Body of pancreas (tissue), 4 donors: ENCODE data around the gene TRIM10. TPM values are rescaled to one million over a fixed set of nuclear protein-coding genes. Genes with fewer than 3 reads are reported as not detected.

Experiments used
- ATAC-seq: fragments of 150-250 bp; one replicate; pipeline ENCODE4 v1.9.1; 2016
- DNase-seq, 4 donors: peaks; one replicate each; pipeline ENCODE4 v3.0.0-alpha.2; 2019
- H3K27ac ChIP-seq, 4 donors: fragments of 200-600 bp; sonication (generic); 1 replicate in 3 of 4; 2 replicates in 1 of 4; pipeline versions ENCODE4 v1.5.1 to v1.6.1; 2016 to 2019; ENCODE audit warnings: mild to moderate bottlenecking in 1 of 4, mixed read lengths in 1 of 4, moderate library complexity in 1 of 4
- H3K27me3 ChIP-seq, 2 donors: fragments of 200-600 bp; sonication (generic); one replicate each; pipeline ENCODE4 v1.6.0; 2016; ENCODE audit warnings: mild to moderate bottlenecking in 1 of 2
- H3K36me3 ChIP-seq, 2 donors: fragments of 200-600 bp; sonication (generic); replicated peaks in 1 of 2; 2 replicates each; pipeline ENCODE4 v1.5.1; 2016; ENCODE audit warnings: low read depth in 2 of 2; ENCODE audit not compliant: insufficient read depth in 1 of 2
- H3K4me1 ChIP-seq: fragments of 200-600 bp; sonication (generic); one replicate; pipeline ENCODE4 v1.6.0; 2016
- H3K4me3 ChIP-seq, 2 donors: fragments of 200-600 bp; sonication (generic); 1 replicate in 1 of 2; 2 replicates in 1 of 2; pipeline ENCODE4 v1.5.1; 2016 to 2019
- H3K9me3 ChIP-seq, 3 donors: fragments of 200-600 bp; sonication (generic); 1 replicate in 2 of 3; 2 replicates in 1 of 3; pipeline ENCODE4 v1.5.1; 2016
- POLR2A ChIP-seq, 3 donors: fragments of 450-650 bp; IDR thresholded peaks; one replicate each; pipeline ENCODE4 v1.6.1; 2016; ENCODE audit warnings: antibody characterized with exemption in 3 of 3, mild to moderate bottlenecking in 2 of 3
- WGBS, 2 donors: methylation state at CpG; one replicate each; pipeline ENCODE4 v1.1.5; 2017; 5-methylcytosine and 5-hydroxymethylcytosine counted together
- intact Hi-C: fragments of 100-400 bp; cut with DNase I; formaldehyde crosslinking; loops from one replicate; pipeline ENCODE4 v1.15.1; 2023
- total RNA-seq, 2 donors: library from RNA; depleted of rRNA; stranded (reverse); fragments of >200 nt; gene quantifications; one replicate each; pipeline ENCODE4 v1.1.0, GENCODE V29; 2016
- TF ChIP-seq, protein P1 (sequence below), 7 experiments: fragments of 450-650 bp in 4 of 7; fragments of 200-600 bp in 3 of 7; sonication (generic) in 3 of 7; IDR thresholded peaks; one replicate each; pipeline ENCODE4 v1.5.1; 2016 to 2019; ENCODE audit warnings: antibody characterized with exemption in 7 of 7

TRIM10 gene
- total RNA-seq, 2 donors from 2014 or later, result not detected

DNA sequence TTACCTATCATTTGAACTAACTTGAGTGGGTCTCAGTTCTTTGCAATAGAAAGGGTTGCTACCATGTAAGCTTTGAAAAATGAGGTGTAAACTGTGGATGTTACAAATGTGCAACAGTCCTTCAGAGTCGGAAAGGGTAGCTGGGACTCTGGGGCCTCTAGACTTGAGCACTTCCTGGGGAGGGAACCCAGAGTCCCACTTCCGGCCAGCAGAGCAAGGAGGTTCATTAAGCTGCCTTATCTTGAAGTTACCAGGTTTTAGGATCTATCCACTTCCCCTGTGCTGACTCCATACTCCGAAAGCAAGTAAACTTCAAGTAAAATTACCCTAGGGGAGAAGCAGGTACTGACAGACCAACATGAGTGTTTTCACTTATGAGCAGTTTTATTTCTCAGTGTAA is 9.4 kb downstream of the TRIM10 start:
- no peaks in the 10 kb centered on the region for H3K9me3 ChIP-seq
- WGBS, 2 donors, result 60 to 85% methylated on average over 3 of the region's 3 CpGs
- DNase-seq, result no peak
- no peaks in the 10 kb centered on the region for H3K36me3 ChIP-seq
- peaks cover 12% of the 10 kb centered on the region for H3K4me1 ChIP-seq
- no peak overlapping the region for H3K4me3 ChIP-seq
- intact Hi-C loops, result no loop called here
- ATAC-seq, result no peak
- no peak overlapping the region for H3K27ac ChIP-seq
- no peak for TF ChIP-seq POLR2A (IDR thresholded peaks at IDR 0.05)
- TF ChIP-seq, protein P1, sequence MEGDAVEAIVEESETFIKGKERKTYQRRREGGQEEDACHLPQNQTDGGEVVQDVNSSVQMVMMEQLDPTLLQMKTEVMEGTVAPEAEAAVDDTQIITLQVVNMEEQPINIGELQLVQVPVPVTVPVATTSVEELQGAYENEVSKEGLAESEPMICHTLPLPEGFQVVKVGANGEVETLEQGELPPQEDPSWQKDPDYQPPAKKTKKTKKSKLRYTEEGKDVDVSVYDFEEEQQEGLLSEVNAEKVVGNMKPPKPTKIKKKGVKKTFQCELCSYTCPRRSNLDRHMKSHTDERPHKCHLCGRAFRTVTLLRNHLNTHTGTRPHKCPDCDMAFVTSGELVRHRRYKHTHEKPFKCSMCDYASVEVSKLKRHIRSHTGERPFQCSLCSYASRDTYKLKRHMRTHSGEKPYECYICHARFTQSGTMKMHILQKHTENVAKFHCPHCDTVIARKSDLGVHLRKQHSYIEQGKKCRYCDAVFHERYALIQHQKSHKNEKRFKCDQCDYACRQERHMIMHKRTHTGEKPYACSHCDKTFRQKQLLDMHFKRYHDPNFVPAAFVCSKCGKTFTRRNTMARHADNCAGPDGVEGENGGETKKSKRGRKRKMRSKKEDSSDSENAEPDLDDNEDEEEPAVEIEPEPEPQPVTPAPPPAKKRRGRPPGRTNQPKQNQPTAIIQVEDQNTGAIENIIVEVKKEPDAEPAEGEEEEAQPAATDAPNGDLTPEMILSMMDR (IDR thresholded peaks at IDR 0.05), result no peak
- H3K27me3 ChIP-seq, result no peaks in the 10 kb centered on the region

DNA sequence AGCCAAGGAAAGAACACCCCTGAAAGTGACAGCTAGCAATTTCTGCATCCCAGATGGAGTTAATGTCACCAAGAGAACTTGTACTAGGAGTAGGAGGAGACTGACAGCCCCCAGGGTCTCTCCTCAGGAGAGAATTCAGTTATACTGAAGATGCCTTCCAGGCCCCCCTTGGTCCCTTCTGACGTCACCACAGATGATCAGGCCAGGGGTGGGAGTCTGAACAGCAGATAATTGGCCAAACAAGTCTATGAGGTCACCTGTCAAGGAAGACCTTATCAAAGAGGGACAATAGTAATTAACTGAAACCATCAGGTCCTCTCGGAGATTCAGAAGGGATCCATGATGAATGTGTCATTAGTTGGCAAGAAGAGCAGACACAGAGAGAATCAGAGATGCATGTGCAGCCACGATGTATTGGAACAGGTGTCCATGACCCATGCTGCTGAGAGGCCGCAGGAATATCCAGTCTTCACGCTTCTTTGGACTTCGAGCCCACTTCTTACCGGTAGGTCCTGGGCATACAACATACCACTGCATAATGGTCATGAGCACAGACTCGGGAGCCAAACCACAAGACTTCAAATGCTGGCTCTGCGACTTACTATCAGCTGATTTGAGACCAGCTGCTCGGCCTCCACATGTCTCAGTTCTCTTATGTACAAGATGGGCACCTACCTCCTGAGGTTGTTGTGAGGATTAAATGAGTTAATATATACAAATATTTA is 10.2 kb downstream of the TRIM10 start:
- no peaks in the 10 kb centered on the region for H3K9me3 ChIP-seq
- no peaks in the 10 kb centered on the region for H3K27me3 ChIP-seq
- ATAC-seq (no peak), DNase-seq (no peak)
- intact Hi-C loops, result no loop called here
- WGBS, 2 donors, result 68 to 73% methylated on average over 9 to 10 of the region's 10 CpGs
- TF ChIP-seq, protein P1 (IDR thresholded peaks at IDR 0.05), result no peak
- TF ChIP-seq POLR2A (IDR thresholded peaks at IDR 0.05), result no peak
- no peaks in the 10 kb centered on the region for H3K36me3 ChIP-seq
- no peak overlapping the region for H3K27ac ChIP-seq
- H3K4me1 ChIP-seq, result peaks cover 10% of the 10 kb centered on the region
- H3K4me3 ChIP-seq, result no peak overlapping the region

DNA sequence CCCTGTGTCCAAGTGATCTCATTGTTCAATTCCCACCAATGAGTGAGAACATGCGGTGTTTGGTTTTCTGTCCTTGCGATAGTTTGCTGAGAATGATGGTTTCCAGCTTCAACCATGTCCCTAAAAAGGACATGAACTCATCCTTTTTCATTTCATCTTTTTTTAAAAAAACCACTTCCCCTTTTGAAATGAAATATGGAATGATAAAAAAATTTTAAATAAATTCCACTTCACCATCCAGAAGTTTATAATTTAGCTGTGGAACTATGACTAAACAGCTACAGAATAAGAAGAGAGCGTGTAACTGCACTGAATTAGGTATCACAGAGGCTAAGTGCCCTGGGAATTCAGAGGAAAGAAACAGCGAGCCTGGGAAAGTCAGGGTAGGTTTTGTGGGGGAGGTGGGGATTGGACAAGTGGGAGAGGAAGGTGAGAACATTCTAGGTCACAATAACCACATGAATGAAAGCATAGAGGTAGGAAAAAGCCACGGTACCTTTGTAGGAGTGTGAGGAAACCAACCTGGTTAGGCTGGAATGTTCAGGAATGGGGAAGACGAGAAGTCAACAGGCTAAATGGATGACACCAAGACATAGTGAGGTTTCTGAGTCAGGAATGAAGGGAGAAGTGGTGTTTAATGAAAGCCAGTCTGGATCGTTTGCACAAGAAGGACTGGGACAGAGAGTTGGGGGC is 11.0 kb downstream of the TRIM10 start:
- H3K27me3 ChIP-seq, result no peaks in the 10 kb centered on the region
- no peak for ATAC-seq
- no peak for DNase-seq
- WGBS, 2 donors, result 57 to 67% methylated on average over 7 of the region's 7 CpGs
- H3K27ac ChIP-seq, result no peak overlapping the region
- no peaks in the 10 kb centered on the region for H3K9me3 ChIP-seq
- intact Hi-C loops, result no loop called here
- no peak overlapping the region for H3K4me3 ChIP-seq
- TF ChIP-seq, protein P1 (IDR thresholded peaks at IDR 0.05), result no peak
- TF ChIP-seq POLR2A (IDR thresholded peaks at IDR 0.05), result no peak
- peaks cover 4% of the 10 kb centered on the region for H3K4me1 ChIP-seq
- no peaks in the 10 kb centered on the region for H3K36me3 ChIP-seq

DNA sequence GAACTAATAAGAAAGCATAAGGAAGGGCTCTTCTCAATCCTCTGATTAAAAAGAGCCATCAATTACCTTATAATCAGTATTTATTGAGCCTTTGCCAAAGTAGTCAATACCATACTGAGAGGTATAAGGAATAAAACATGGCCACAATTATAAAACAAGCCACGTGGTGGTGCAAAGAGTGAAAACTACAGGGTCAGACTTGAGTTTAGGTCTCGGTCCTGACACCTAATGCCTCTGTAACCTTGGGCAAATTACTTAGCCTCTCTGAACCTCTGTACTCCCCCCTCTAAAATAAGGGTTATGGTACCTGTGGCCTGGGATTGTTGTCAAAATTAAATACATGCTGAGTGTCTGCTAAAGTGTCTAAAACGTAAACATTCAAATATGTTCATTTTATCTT is 11.8 kb downstream of the TRIM10 start:
- H3K36me3 ChIP-seq, result no peaks in the 10 kb centered on the region
- H3K27ac ChIP-seq, result no peak overlapping the region
- TF ChIP-seq, protein P1 (IDR thresholded peaks at IDR 0.05), result no peak
- no peak for TF ChIP-seq POLR2A (IDR thresholded peaks at IDR 0.05)
- no peak overlapping the region for H3K4me3 ChIP-seq
- H3K4me1 ChIP-seq, result no peaks in the 10 kb centered on the region
- WGBS, 2 donors, result 52 to 58% methylated on average over 3 of the region's 3 CpGs
- H3K9me3 ChIP-seq, result no peaks in the 10 kb centered on the region
- no peak for DNase-seq
- H3K27me3 ChIP-seq, result no peaks in the 10 kb centered on the region
- intact Hi-C loops, result no loop called here
- no peak for ATAC-seq
